ENCODE measurements around the gene KRT33A. TPM values are rescaled to one million over a fixed set of nuclear protein-coding genes. Genes with fewer than 3 reads are reported as not detected.

The KRT33A gene
- polyA plus RNA-seq, 3 donors, result not detected

DNA sequence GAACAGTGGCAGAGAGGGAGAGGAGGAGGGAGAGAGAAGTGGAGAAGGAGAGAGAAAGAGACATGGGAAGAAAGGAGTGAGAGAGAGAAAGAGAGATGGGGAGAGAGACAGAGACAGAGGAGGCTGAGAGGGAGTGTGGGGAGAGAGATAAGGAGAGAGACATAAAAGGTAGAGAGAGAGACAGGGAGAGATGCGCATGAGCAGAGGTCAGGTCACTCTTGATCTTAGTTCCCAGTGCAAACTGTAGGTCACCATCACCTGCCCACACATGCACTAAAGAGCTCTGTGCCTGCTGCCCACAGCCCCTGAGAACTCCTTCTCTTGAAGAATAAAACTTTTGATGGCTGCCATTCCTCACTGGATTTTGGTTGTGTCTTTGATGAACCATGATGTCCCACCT, 14.9 kb downstream of the KRT33A start:
- no peak overlapping the region for H3K4me3 Mint-ChIP-seq
- Histone ChIP-seq H3K4me1 (ENCODE audit: control insufficient read depth in 1 of 2, insufficient read depth in 2 of 2, low read length in 2 of 2) (peaks cover 22 to 33% of the 10 kb centered on the region in 2 donors), H2AFZ (ENCODE audit: insufficient read depth, low read depth, low read length, poor library complexity, severe bottlenecking) (no peak overlapping the region), H3K9ac (ENCODE audit: insufficient read depth, low read length, poor library complexity, severe bottlenecking) (no peak overlapping the region), H3K36me3 (replicated peaks in 1 of 2; ENCODE audit: control insufficient read depth in 1 of 2, insufficient read depth in 2 of 2, low read length in 2 of 2) (no peaks in the 10 kb centered on the region), H3K4me3 (replicated peaks in 1 of 3; ENCODE audit: low read depth in 2 of 3, low read length in 3 of 3) (no peak overlapping the region), H3K9me3 (replicated peaks in 1 of 2; ENCODE audit: control insufficient read depth in 1 of 2, insufficient read depth in 1 of 2, low read length in 2 of 2) (no peaks in the 10 kb centered on the region), H3K79me2 (ENCODE audit: insufficient read depth, low read length) (no peaks in the 10 kb centered on the region), H4K20me1 (ENCODE audit: insufficient read depth, low read length) (no peaks in the 10 kb centered on the region), H3K27me3 (ENCODE audit: control insufficient read depth in 2 of 2, insufficient read depth in 2 of 2, low read length in 2 of 2) (no peaks in the 10 kb centered on the region), H3K4me2 (replicated peaks; ENCODE audit: extremely low read depth, low read length, poor library complexity, severe bottlenecking) (no peak overlapping the region), H3K27ac (ENCODE audit: low read depth in 1 of 2, low read length in 2 of 2) (no peak overlapping the region)
- H3K36me3 Mint-ChIP-seq, result no peaks in the 10 kb centered on the region
- peaks cover 0 to 2% (median 0%) of the 10 kb centered on the region in 7 donors for H3K9me3 Mint-ChIP-seq
- peak overlapping the region in 1 of 7 donors; percentile 66 for H3K27ac Mint-ChIP-seq
- H3K4me1 Mint-ChIP-seq, result peaks cover 28% of the 10 kb centered on the region
- H3K27me3 Mint-ChIP-seq (ENCODE audit: low read depth in 3 of 3), result peaks cover 2 to 7% (median 3%) of the 10 kb centered on the region in 3 donors
- intact Hi-C loops (cut with micrococcal nuclease), result no loop called here
- TF ChIP-seq, protein P1, sequence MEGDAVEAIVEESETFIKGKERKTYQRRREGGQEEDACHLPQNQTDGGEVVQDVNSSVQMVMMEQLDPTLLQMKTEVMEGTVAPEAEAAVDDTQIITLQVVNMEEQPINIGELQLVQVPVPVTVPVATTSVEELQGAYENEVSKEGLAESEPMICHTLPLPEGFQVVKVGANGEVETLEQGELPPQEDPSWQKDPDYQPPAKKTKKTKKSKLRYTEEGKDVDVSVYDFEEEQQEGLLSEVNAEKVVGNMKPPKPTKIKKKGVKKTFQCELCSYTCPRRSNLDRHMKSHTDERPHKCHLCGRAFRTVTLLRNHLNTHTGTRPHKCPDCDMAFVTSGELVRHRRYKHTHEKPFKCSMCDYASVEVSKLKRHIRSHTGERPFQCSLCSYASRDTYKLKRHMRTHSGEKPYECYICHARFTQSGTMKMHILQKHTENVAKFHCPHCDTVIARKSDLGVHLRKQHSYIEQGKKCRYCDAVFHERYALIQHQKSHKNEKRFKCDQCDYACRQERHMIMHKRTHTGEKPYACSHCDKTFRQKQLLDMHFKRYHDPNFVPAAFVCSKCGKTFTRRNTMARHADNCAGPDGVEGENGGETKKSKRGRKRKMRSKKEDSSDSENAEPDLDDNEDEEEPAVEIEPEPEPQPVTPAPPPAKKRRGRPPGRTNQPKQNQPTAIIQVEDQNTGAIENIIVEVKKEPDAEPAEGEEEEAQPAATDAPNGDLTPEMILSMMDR (IDR thresholded peaks at IDR 0.05), result no peak
- WGBS (ENCODE audit: insufficient coverage), result no CpG with 5 or more reads among the region's 1 CpG
- no peak for DNase-seq

DNA sequence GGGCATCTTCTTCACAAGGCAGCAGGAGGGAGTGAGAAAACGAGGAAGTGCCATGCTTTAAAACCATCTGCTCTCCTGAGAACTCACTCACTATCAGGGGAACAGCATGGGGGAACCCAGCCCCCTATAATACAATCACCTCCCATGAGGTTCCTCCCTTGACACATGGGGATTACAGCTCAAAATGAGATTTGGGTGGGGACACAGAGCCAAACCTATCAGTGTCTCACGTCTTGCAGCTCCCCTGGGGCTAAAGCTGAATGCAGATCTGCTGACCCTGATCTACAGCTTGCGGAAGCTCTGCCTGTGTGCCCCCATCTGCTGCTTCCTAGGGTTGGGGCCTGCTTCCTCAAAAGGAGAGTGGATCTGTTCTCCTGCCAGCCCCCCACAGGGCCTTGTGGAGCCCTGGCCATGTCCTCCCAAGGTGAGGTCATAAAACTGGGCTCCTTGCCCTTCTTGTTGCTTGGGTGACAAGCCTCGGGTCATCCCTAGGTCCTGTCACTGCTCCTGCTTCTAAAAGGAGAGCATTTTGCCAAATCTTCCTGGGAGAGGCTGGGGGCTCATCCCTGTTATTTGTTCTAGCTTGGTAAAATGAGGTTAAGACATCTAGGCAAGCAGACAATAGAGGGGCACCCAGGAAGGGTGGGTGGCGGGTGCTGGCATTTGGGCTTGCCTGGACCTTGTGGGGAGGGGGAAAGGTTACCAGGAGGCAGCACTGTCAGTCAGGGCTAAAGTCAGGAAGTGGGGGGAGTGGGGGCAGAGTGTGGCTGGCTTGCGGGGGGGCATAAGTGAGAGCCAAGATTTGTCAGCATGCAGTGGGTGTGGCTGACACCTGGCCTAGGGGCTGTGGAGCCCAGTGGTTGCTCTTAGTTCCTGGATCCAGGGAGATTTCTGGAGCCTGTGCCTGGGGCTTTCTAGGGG, 16.0 kb downstream of the KRT33A start:
- TF ChIP-seq, protein P1 (IDR thresholded peaks at IDR 0.05), result no peak
- intact Hi-C loops (cut with micrococcal nuclease), result no loop called here
- no peak for DNase-seq
- H3K36me3 ChIP-seq (replicated peaks in 1 of 2; ENCODE audit: control insufficient read depth in 1 of 2, insufficient read depth in 2 of 2, low read length in 2 of 2), result no peaks in the 10 kb centered on the region
- no peaks in the 10 kb centered on the region for H4K20me1 ChIP-seq (ENCODE audit: insufficient read depth, low read length)
- H3K79me2 ChIP-seq (ENCODE audit: insufficient read depth, low read length), result no peaks in the 10 kb centered on the region
- Mint-ChIP-seq H3K4me1 (peaks cover 17% of the 10 kb centered on the region), H3K4me3 (no peak overlapping the region), H3K9me3 (peaks cover 0 to 2% (median 0%) of the 10 kb centered on the region in 7 donors), H3K27ac (peak overlapping the region in 2 of 7 donors; percentile 6 to 70), H3K36me3 (no peaks in the 10 kb centered on the region), H3K27me3 (ENCODE audit: low read depth in 3 of 3) (peaks cover 2 to 7% (median 3%) of the 10 kb centered on the region in 3 donors)
- H3K4me3 ChIP-seq (replicated peaks in 1 of 3; ENCODE audit: low read depth in 2 of 3, low read length in 3 of 3), result no peak overlapping the region
- 83% methylated on average over 5 of the region's 6 CpGs for WGBS (ENCODE audit: insufficient coverage)
- H2AFZ ChIP-seq (ENCODE audit: insufficient read depth, low read depth, low read length, poor library complexity, severe bottlenecking), result no peak overlapping the region
- H3K27ac ChIP-seq (ENCODE audit: low read depth in 1 of 2, low read length in 2 of 2), result no peak overlapping the region
- peaks cover 11 to 22% of the 10 kb centered on the region in 2 donors for H3K4me1 ChIP-seq (ENCODE audit: control insufficient read depth in 1 of 2, insufficient read depth in 2 of 2, low read length in 2 of 2)
- H3K27me3 ChIP-seq (ENCODE audit: control insufficient read depth in 2 of 2, insufficient read depth in 2 of 2, low read length in 2 of 2), result no peaks in the 10 kb centered on the region
- H3K9ac ChIP-seq (ENCODE audit: insufficient read depth, low read length, poor library complexity, severe bottlenecking), result no peak overlapping the region
- H3K4me2 ChIP-seq (replicated peaks; ENCODE audit: extremely low read depth, low read length, poor library complexity, severe bottlenecking), result no peak overlapping the region
- no peaks in the 10 kb centered on the region for H3K9me3 ChIP-seq (replicated peaks in 1 of 2; ENCODE audit: control insufficient read depth in 1 of 2, insufficient read depth in 1 of 2, low read length in 2 of 2)
